Smooth muscle cell (in vitro differentiated cells): ENCODE data around the gene PIGU. TPM values are rescaled to one million over a fixed set of nuclear protein-coding genes. Genes with fewer than 3 reads are reported as not detected.

Source experiments
- DNase-seq: peaks from one replicate; lab custom pipeline; 2025; ENCODE audit not compliant: unreplicated experiment; lab: John Stamatoyannopoulos, UW
- H2AFZ ChIP-seq: fragments of 200-600 bp; sonication (generic); 2 replicates; pipeline ENCODE4 v1.6.0; 2016; ENCODE audit warnings: antibody characterized with exemption, low read depth, mild to moderate bottlenecking
- H3F3A ChIP-seq: fragments of 200-600 bp; sonication (generic); 2 replicates; pipeline ENCODE4 v1.6.0; 2017; ENCODE audit warnings: antibody characterized with exemption, low read depth
- H3K27ac ChIP-seq: fragments of 200-600 bp; sonication (generic); 2 replicates; pipeline ENCODE4 v1.5.1; 2016; ENCODE audit warnings: low read depth, mild to moderate bottlenecking
- H3K27me3 ChIP-seq: fragments of 200-600 bp; sonication (generic); 2 replicates; pipeline ENCODE4 v1.6.1; 2016; ENCODE audit warnings: low read depth, mild to moderate bottlenecking
- H3K36me3 ChIP-seq: fragments of 200-600 bp; sonication (generic); 2 replicates; pipeline ENCODE4 v1.5.1; 2016; ENCODE audit warnings: low read depth
- H3K4me1 ChIP-seq: fragments of 200-600 bp; sonication (generic); 2 replicates; pipeline ENCODE4 v1.5.1; 2016; ENCODE audit warnings: low read depth
- H3K4me2 ChIP-seq: fragments of 200-600 bp; sonication (generic); 2 replicates; pipeline ENCODE4 v1.6.0; 2016; ENCODE audit warnings: mild to moderate bottlenecking
- H3K4me3 ChIP-seq: fragments of 200-600 bp; sonication (generic); 2 replicates; pipeline ENCODE4 v1.5.1; 2016; ENCODE audit warnings: mild to moderate bottlenecking
- H3K79me2 ChIP-seq: fragments of 200-600 bp; sonication (generic); 2 replicates; pipeline ENCODE4 v1.6.0; 2016; ENCODE audit warnings: low read depth, mild to moderate bottlenecking
- H3K9ac ChIP-seq: fragments of 200-600 bp; sonication (generic); 2 replicates; pipeline ENCODE4 v1.6.0; 2016; ENCODE audit warnings: low read depth
- H3K9me3 ChIP-seq: fragments of 200-600 bp; sonication (generic); replicated peaks from 2 replicates; pipeline ENCODE4 v1.5.1; 2016; ENCODE audit warnings: low read depth
- H4K20me1 ChIP-seq: fragments of 200-600 bp; sonication (generic); 2 replicates; pipeline ENCODE4 v1.6.0; 2016; ENCODE audit warnings: low read depth
- CTCF ChIP-seq: fragments of 200-600 bp; sonication (generic); IDR thresholded peaks from 2 replicates; pipeline ENCODE4 v1.5.1; 2017; ENCODE audit warnings: borderline replicate concordance, mild to moderate bottlenecking, antibody characterized with exemption; ENCODE audit not compliant: insufficient read depth, poor library complexity, severe bottlenecking
- WGBS: methylation state at CpG from one replicate; pipeline ENCODE4 v1.1.7; 2016; ENCODE audit warnings: low lambda C conversion rate; 5-methylcytosine and 5-hydroxymethylcytosine counted together
- polyA plus RNA-seq: library from polyadenylated mRNA; unstranded; fragments of >200 nt; fragmentation: Nextera tagmentation; extraction: Ambion mirVana; gene quantifications from 2 replicates; pipeline ENCODE4 v1.2.1, GENCODE V29; 2016
- total RNA-seq: library from RNA; depleted of rRNA; stranded (reverse); fragments of >200 nt; gene quantifications from 2 replicates; pipeline ENCODE4 v1.2.3, GENCODE V29; 2014

The PIGU gene
- total and polyA plus RNA-seq, 2 experiments from 2014 or later = 46.5 to 50.2 TPM

- under 1% methylated on average over 36 of the region's 82 CpGs for WGBS
- no peaks in the 10 kb centered on the region for H3K27me3 ChIP-seq
Measured at GRCh38 chr20:34704177-34705007, 27.5 kb upstream of the PIGU start, which contains the start of gene TP53INP2. TSS of gene TP53INP2 (plus strand) at chr20:34704344. CDS start at chr20:34708740, 4,396 bp downstream.

GRCh38 chr20:34703424-34704176, 26.7 kb upstream of the PIGU start:
- 2% methylated on average over 24 of the region's 38 CpGs for WGBS
- no peaks in the 10 kb centered on the region for H3F3A ChIP-seq
- no peaks in the 10 kb centered on the region for H3K9me3 ChIP-seq
- H3K79me2 ChIP-seq = no peaks in the 10 kb centered on the region
- H3K4me2 ChIP-seq = peak overlapping the region; percentile 91
- DNase-seq = no peak
- peak overlapping the region; percentile 99 for H3K4me3 ChIP-seq
- peak overlapping the region; percentile 100 for H3K27ac ChIP-seq
- no peaks in the 10 kb centered on the region for H3K36me3 ChIP-seq
- peaks cover 21% of the 10 kb centered on the region for H4K20me1 ChIP-seq
- peak overlapping the region; percentile 56 for H2AFZ ChIP-seq
- TF ChIP-seq CTCF = no peak
- H3K9ac ChIP-seq = peak overlapping the region; percentile 100
- H3K27me3 ChIP-seq = no peaks in the 10 kb centered on the region
- peaks cover 6% of the 10 kb centered on the region for H3K4me1 ChIP-seq

More at GRCh38 chr20:34704177-34705007, 27.5 kb upstream of the PIGU start, which contains the start of gene TP53INP2:
- no peaks in the 10 kb centered on the region for H3F3A ChIP-seq
- no peaks in the 10 kb centered on the region for H3K36me3 ChIP-seq
- H3K4me3 ChIP-seq = peak within 1 kb of the TSS; percentile 99
- H3K9ac ChIP-seq = peak within 1 kb of the TSS; percentile 100
- no peak for TF ChIP-seq CTCF
- peaks cover 6% of the 10 kb centered on the region for H3K4me1 ChIP-seq
- H3K9me3 ChIP-seq = no peaks in the 10 kb centered on the region
- DNase-seq = peak; percentile 73
- H4K20me1 ChIP-seq = peaks cover 21% of the 10 kb centered on the region
- H3K4me2 ChIP-seq = peak within 1 kb of the TSS; percentile 91
- peak within 1 kb of the TSS; percentile 56 for H2AFZ ChIP-seq
- H3K79me2 ChIP-seq = no peaks in the 10 kb centered on the region
- H3K27ac ChIP-seq = peak within 1 kb of the TSS; percentile 100

- no peak for TF ChIP-seq CTCF
- Histone ChIP-seq H2AFZ (no peak overlapping the region), H3K27me3 (no peaks in the 10 kb centered on the region), H3K9ac (peak overlapping the region; percentile 100), H3F3A (no peaks in the 10 kb centered on the region), H3K4me3 (peak overlapping the region; percentile 99), H4K20me1 (peaks cover 21% of the 10 kb centered on the region), H3K4me2 (peak overlapping the region; percentile 91), H3K4me1 (peaks cover 6% of the 10 kb centered on the region), H3K79me2 (no peaks in the 10 kb centered on the region), H3K36me3 (no peaks in the 10 kb centered on the region), H3K9me3 (no peaks in the 10 kb centered on the region), H3K27ac (no peak overlapping the region)
- 49% methylated on average over 3 of the region's 3 CpGs for WGBS
- no peak for DNase-seq
Measured at GRCh38 chr20:34703061-34703423, 26.1 kb upstream of the PIGU start.
